Right lobe of liver (tissue), 4 donors: ENCODE results near the gene ERCC4.

Experiments used
- POLR2A ChIP-seq: fragments of 450-650 bp; IDR thresholded peaks from one replicate; pipeline ENCODE4 v1.6.1; 2017; ENCODE audit warnings: antibody characterized with exemption, mild to moderate bottlenecking
- TF ChIP-seq, protein P1 (sequence below), 4 donors: fragments of 200-600 bp in 3 of 4; fragments of 450-650 bp in 1 of 4; IDR thresholded peaks; one replicate each; pipeline versions ENCODE4 v1.5.1 to v1.8.0; 2016 to 2022; ENCODE audit warnings: antibody characterized with exemption in 4 of 4, mild to moderate bottlenecking in 2 of 4
- donor health status: DM: no; HTN: no; CAD: no.
- donor health status: DM: no; HTN: no; CAD: no.
- donor health status: DM: no; HTN: yes; CAD: no.

DNA sequence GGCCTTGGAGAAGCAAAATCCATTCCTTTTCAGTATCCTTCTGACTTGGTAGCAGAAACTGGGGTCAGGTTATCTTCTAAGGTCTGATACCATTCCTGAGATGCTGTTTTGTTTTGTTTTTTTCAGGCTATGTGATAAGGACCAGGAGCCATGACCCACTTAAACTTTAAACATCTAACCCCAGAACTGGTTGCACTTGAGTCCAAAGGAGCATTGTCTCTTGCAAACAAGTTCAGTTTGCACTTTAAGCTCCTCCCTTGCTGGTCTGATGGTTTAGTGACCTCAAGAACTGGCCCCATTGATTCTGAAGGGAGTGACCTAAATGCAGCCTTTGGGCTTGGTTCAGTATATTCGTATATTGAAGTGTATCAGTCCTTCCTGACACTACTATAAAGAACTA, 75.2 kb downstream of the ERCC4 start:
- TF ChIP-seq, protein P1, sequence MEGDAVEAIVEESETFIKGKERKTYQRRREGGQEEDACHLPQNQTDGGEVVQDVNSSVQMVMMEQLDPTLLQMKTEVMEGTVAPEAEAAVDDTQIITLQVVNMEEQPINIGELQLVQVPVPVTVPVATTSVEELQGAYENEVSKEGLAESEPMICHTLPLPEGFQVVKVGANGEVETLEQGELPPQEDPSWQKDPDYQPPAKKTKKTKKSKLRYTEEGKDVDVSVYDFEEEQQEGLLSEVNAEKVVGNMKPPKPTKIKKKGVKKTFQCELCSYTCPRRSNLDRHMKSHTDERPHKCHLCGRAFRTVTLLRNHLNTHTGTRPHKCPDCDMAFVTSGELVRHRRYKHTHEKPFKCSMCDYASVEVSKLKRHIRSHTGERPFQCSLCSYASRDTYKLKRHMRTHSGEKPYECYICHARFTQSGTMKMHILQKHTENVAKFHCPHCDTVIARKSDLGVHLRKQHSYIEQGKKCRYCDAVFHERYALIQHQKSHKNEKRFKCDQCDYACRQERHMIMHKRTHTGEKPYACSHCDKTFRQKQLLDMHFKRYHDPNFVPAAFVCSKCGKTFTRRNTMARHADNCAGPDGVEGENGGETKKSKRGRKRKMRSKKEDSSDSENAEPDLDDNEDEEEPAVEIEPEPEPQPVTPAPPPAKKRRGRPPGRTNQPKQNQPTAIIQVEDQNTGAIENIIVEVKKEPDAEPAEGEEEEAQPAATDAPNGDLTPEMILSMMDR (IDR thresholded peaks at IDR 0.05), result no peak
- TF ChIP-seq POLR2A, result no peak
